Fibroblast of villous mesenchyme (primary cell): ENCODE results near the gene CACNG1. TPM values are rescaled to one million over a fixed set of nuclear protein-coding genes. Genes with fewer than 3 reads are reported as not detected.
"Not testable (repeated sequence)": the region's sequence is repeated elsewhere in the genome, so short reads cannot be mapped to it uniquely, and the experiment has no call there.

ENCODE experiments used
- DNase-seq: peaks from one replicate; pipeline ENCODE4 v3.0.0-alpha.2; 2010; ENCODE audit warnings: low read depth
- H3K4me3 ChIP-seq: 2 replicates; pipeline ENCODE4 v1.5.1; 2011; ENCODE audit warnings: low read depth, mild to moderate bottlenecking, low read length
- CTCF ChIP-seq: IDR thresholded peaks from 2 replicates; pipeline ENCODE4 v1.5.1; 2012; ENCODE audit warnings: low read depth, mild to moderate bottlenecking, low read length; ENCODE audit not compliant: insufficient read depth
- total RNA-seq: library from RNA; depleted of rRNA; stranded (reverse); fragments of >200 nt; gene quantifications from 2 replicates; pipeline ENCODE4 v1.2.3, GENCODE V29; 2012

CACNG1 gene
- total RNA-seq, 1 donor: not detected

GRCh38 chr17:67082107-67082506, 37.8 kb downstream of the CACNG1 start:
- no peak for TF ChIP-seq CTCF
- no peak overlapping the region for H3K4me3 ChIP-seq

GRCh38 chr17:67085406-67085805, 41.1 kb downstream of the CACNG1 start:
- no peak for TF ChIP-seq CTCF
- DNase-seq: no peak
- H3K4me3 ChIP-seq: no peak overlapping the region

More at GRCh38 chr17:67082107-67082506, 37.8 kb downstream of the CACNG1 start:
- no peak for DNase-seq

- TF ChIP-seq CTCF: no peak
- H3K4me3 ChIP-seq: no peak overlapping the region
- no peak for DNase-seq
These were observed 44.3 kb downstream of the CACNG1 start for GRCh38 chr17:67088639-67089038.

- no peak for TF ChIP-seq CTCF
- DNase-seq: no peak
- no peak overlapping the region for H3K4me3 ChIP-seq
These were observed 46.0 kb downstream of the CACNG1 start for GRCh38 chr17:67090341-67090740.

- DNase-seq: no peak
- TF ChIP-seq CTCF: no peak
- H3K4me3 ChIP-seq: no peak overlapping the region
These were observed 47.9 kb downstream of the CACNG1 start for GRCh38 chr17:67092291-67092690.

GRCh38 chr17:67092710-67093109, 48.4 kb downstream of the CACNG1 start:
- not testable (repeated sequence) for DNase-seq

GRCh38 chr17:67093348-67093747, 49.0 kb downstream of the CACNG1 start:
- DNase-seq: no peak
- H3K4me3 ChIP-seq: no peak overlapping the region

More at GRCh38 chr17:67092710-67093109, 48.4 kb downstream of the CACNG1 start:
- H3K4me3 ChIP-seq: not testable (repeated sequence)

GRCh38 chr17:67095291-67095690, 50.9 kb downstream of the CACNG1 start:
- DNase-seq: peak; percentile 74

More at GRCh38 chr17:67093348-67093747, 49.0 kb downstream of the CACNG1 start:
- TF ChIP-seq CTCF: no peak

More at GRCh38 chr17:67095291-67095690, 50.9 kb downstream of the CACNG1 start:
- H3K4me3 ChIP-seq: not testable (repeated sequence)
